ENCODE data around the gene CDC45.

The CDC45 gene

DNA sequence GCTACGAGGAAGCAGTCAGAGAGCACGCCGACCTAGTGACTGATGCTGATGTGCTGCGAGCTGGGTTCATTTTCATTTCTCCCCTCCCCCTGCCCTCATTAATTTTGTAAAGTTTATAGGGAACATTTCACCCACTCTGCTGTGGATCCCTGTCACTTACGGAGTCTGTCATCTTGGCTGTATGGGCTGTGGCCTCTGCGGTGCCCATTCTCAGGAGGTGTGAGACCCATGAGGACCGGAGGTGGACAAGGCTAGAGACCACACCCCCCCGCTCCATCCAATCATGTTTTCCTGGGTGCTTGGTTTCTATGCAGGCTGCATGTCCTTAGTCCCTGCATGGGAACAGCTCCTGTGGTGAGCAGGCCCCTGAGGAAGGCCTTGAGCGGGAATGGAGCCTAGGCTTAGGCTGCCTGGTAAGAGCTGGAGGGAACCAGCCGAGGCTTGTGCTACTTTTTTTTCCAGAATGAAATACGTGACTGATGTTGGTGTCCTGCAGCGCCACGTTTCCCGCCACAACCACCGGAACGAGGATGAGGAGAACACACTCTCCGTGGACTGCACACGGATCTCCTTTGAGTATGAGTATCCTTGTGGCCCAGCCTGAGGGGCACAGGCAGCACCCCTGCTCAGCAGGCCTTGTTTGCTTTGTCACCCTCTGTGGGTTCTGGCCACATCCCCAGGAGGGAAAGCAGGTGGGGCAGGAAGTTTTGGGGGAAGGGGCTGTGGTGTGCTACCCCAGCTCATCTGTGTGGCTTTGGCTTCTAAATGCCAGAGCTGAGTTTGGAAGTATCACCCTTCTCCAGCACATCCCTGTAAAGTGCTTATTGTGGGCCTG lies 25.4 kb downstream of the CDC45 start:
- in situ Hi-C loops (cut with MboI; ENCODE audit: low sequenced_read_pairs, unreplicated experiment), result no loop called here
- DNase-seq (ENCODE audit: low spot score), result no peak
- TF ChIP-seq, protein P1, sequence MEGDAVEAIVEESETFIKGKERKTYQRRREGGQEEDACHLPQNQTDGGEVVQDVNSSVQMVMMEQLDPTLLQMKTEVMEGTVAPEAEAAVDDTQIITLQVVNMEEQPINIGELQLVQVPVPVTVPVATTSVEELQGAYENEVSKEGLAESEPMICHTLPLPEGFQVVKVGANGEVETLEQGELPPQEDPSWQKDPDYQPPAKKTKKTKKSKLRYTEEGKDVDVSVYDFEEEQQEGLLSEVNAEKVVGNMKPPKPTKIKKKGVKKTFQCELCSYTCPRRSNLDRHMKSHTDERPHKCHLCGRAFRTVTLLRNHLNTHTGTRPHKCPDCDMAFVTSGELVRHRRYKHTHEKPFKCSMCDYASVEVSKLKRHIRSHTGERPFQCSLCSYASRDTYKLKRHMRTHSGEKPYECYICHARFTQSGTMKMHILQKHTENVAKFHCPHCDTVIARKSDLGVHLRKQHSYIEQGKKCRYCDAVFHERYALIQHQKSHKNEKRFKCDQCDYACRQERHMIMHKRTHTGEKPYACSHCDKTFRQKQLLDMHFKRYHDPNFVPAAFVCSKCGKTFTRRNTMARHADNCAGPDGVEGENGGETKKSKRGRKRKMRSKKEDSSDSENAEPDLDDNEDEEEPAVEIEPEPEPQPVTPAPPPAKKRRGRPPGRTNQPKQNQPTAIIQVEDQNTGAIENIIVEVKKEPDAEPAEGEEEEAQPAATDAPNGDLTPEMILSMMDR (IDR thresholded peaks at IDR 0.05; ENCODE audit: borderline replicate concordance, control extremely low read depth, extremely low read depth, insufficient read depth, missing control alignments), result no peak

DNA sequence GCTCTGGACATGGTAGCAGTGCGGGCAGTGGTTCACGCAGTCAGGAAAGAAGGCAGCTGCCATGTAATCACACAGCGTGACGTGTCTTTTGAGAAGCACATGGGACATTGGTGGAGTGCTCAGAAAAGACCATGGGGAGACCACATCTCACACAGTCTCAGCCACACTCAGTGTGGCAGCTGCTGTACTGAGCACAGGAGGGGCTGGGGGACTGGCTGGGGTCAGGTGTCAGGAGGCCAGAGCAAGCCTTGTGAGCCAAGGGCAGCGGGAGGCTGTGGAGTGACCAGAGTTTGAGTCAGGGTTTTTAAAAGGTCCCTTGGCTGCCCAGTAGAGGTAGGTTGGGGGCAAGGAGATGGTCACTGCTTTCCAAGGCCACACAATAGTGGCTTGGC lies 26.0 kb downstream of the CDC45 start:
- TF ChIP-seq, protein P1 (IDR thresholded peaks at IDR 0.05; ENCODE audit: borderline replicate concordance, control extremely low read depth, extremely low read depth, insufficient read depth, missing control alignments), result no peak
- DNase-seq (ENCODE audit: low spot score), result no peak
- in situ Hi-C loops (cut with MboI; ENCODE audit: low sequenced_read_pairs, unreplicated experiment), result no loop called here

DNA sequence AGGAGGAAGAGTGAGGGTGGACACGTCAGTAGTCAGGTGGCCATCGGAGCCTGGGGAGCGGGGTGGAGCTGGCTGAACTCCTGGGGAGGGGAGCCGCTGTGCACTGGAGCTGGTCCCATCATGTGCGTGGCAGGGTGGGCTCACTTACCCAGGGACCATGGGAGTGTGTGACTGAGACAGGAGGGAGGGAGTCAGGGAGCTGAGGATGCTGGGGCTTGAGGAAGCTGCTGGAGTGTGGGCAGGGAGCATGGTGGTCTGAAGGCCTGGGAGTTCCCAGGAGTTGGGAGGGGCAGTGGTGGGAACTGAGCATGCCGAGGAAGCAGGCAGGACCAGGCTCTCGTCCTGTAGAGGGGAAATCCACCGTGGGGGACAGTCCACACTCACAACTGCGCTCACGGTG lies 26.5 kb downstream of the CDC45 start:
- in situ Hi-C loops (cut with MboI; ENCODE audit: low sequenced_read_pairs, unreplicated experiment), result no loop called here
- TF ChIP-seq, protein P1 (IDR thresholded peaks at IDR 0.05; ENCODE audit: borderline replicate concordance, control extremely low read depth, extremely low read depth, insufficient read depth, missing control alignments), result no peak
- no peak for DNase-seq (ENCODE audit: low spot score)

DNA sequence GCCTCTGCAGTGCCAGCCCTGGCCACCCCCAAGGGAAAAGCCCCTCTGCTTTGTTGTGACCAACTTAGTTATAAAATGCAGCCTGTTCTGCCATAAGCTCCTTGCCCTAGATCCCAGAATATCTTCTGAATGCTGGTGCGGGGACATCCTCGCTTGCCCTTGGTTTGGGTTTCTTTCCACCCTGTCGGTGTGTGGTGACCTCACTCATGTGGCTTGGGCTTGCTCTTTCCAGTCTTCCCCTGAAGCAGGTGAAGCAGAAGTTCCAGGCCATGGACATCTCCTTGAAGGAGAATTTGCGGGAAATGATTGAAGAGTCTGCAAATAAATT lies 27.8 kb downstream of the CDC45 start:
- TF ChIP-seq, protein P1 (IDR thresholded peaks at IDR 0.05; ENCODE audit: borderline replicate concordance, control extremely low read depth, extremely low read depth, insufficient read depth, missing control alignments), result no peak
- in situ Hi-C loops (cut with MboI; ENCODE audit: low sequenced_read_pairs, unreplicated experiment), result no loop called here
- DNase-seq (ENCODE audit: low spot score), result no peak

DNA sequence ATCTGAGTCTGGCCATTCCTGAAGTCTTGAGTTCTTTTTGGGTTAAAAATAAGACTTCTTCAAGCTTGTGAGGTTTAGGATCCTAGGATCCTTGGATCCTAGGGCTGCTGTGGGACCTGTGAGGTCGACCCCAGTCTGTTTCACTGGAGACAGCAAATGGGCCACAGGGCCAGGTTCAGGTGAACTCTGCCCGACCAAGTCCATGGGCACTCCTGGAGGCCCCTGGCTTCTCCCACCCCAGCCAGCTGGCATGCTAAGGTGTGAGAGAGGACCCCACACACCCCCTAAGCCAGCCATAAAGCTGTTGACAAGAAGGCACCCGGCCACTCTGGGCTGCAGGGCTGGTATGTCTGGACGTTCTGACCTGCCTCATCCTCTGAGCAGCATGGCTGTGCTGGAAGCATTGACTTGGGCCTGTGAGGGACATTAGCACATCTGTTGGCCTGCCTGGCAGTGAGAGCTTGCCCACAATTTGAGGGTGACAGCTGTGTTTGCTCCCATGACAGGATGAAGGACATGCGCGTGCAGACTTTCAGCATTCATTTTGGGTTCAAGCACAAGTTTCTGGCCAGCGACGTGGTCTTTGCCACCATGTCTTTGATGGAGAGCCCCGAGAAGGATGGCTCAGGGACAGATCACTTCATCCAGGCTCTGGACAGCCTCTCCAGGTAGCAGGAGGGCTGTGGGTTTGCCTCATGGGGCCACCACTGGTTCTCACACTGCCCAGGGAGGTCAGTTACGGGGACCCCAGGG lies 28.5 kb downstream of the CDC45 start:
- in situ Hi-C loops (cut with MboI; ENCODE audit: low sequenced_read_pairs, unreplicated experiment), result no loop called here
- no peak for DNase-seq (ENCODE audit: low spot score)

DNA sequence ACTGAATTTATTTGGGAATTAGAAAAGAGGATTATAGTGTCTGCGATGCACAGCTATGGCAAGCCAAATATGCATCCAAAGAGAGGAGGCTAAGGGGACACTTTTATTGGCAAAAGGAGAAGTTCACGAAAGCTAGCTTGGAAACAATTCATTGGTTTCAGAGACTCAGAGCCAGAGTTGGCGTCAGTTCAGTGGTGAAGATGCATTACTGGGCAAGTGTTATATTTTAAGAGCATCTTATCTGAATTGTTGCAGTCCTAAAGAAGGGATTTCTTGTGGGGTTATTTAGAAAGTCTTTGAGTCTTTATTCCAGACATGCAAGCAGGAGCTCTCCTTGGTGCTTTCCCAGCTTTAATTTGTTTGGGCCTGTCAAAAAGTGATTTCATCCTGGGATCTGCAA lies 29.5 kb downstream of the CDC45 start:
- DNase-seq (ENCODE audit: low spot score), result no peak
- in situ Hi-C loops (cut with MboI; ENCODE audit: low sequenced_read_pairs, unreplicated experiment), result no loop called here
- TF ChIP-seq, protein P1 (IDR thresholded peaks at IDR 0.05; ENCODE audit: borderline replicate concordance, control extremely low read depth, extremely low read depth, insufficient read depth, missing control alignments), result no peak

More for the DNA sequence above, 28.5 kb downstream of the CDC45 start:
- TF ChIP-seq, protein P1 (IDR thresholded peaks at IDR 0.05; ENCODE audit: borderline replicate concordance, control extremely low read depth, extremely low read depth, insufficient read depth, missing control alignments), result no peak

Data from GM13976 (cell line).